GM18520 (cell line): ENCODE data around the gene CNTN2.

Experiments
- ATAC-seq: cut with Tn5 transposase; IDR thresholded peaks from one replicate; pipeline ENCODE4 v1.9.1; 2021; ENCODE audit not compliant: unreplicated experiment

CNTN2 gene

DNA sequence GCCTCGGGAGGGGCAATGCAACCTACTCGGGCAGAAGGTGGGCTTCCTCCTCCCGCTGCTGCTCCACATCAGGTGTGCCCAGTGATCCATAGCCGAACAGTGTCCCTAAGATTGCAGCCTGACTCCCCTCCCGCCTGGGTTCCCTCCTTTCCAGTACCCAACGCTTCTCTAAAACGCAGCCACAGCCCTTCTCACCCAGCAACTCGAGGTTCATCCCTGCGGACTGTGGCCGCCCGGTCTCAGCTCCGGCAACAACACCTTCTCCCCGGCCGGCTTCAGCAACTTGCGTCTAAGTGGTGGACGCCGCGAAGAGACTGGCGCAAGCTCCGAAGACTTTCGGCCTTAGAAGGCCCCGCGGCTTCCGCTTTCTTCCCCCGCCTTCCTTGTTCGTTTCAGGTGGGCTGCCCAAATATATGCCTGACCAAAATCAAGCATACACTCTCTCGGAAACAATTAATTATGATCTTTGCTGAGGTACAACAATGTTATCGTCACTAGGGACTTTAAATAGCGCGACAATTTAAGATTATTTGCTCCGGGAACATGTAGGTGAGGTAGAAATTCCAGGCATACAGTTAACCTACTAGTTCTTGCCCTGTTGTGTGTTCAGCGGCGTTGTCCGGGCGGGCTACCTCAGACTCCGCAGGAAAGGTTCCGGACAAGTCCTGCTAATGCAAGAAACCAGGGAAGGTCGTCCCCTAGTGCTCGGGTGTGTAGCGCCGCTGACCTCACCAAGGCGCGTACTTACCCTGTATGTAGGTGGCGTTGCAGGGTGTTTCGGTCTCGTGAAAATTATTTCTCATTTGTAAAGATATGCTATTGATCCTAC lies 78.9 kb downstream of the CNTN2 start, which contains the start of gene RBBP5:
TSS of gene RBBP5 (minus strand) at position 319 of the 829 bp plus-strand sequence. CDS start at position 214, 105 bp downstream.
- ATAC-seq, result peak; percentile 83

DNA sequence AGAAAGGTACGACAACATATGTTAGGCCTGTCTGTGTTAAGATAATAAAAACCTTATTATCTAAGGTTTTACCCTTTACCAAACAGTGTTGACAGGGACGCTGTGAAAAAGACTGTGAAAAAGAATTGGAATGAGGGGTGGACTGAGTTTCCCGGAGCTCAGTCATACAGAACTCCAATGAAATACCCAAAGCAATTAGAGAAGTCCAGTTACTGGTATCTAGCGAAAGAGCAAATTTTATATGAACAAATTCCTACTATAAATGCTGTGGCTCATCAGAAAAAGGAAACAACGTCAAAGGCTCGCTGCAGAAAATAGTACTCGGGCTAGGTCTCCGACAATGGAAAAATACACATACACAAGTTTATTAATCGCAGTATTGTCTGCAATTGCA lies 79.5 kb downstream of the CNTN2 start:
- no peak for ATAC-seq

DNA sequence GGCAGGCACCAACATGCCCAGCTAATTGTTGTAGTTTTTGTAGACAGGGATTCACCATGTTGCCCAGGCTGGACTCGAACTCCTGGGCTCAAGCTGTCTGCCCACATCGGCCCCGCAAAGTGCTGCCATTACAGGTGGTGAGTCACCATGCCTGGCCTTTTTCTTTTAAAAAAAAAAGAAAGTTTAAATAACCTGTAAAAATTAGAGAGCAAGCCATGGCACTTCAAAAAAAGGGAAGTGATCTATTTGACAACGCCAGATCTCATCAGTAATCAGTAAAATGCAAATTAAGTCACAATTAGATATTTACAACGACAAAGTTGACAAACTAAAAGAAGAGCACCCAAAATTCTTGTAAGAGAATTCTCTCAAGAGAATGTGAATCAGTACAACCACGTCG lies 81.7 kb downstream of the CNTN2 start:
- ATAC-seq, result no peak

DNA sequence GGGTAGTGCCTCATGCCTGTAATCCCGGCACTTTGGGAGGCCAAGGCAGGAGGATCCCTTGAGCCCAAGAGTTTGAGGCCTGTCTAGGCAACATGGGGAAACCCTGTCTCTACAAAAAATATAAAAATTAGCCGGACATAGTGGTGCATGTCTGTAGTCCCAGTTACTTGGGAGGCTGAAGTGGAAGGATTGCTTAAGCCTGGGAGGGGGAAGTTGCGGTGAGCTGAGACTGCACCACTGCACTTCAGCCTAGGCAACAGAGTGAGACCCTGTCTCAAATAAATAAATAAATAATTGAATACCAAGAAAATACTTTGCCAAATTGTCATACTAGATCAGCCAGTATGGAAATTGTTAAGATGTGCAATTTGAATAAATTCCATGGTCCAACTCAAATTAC lies 84.6 kb downstream of the CNTN2 start:
- no peak for ATAC-seq
